ENCODE data around the gene ERO1B. TPM values are rescaled to one million over a fixed set of nuclear protein-coding genes. Genes with fewer than 3 reads are reported as not detected.
"Not testable (repeated sequence)": the region's sequence is repeated elsewhere in the genome, so short reads cannot be mapped to it uniquely, and the experiment has no call there.

Gene ERO1B
- 7.0 and 7.6 TPM in 2 replicates for total RNA-seq (2014; rRNA removed; shearing (Covaris generic))
- 11.0 and 14.2 TPM in 2 replicates for total RNA-seq (2022)
- Bru-seq, nascent RNA, result percentile 82 among the genes with signal in this experiment
- percentile 68 among the genes with signal in this experiment for BruChase-seq, experiment 1, labeled RNA remaining after a 6-hour chase
- percentile 78 among the genes with signal in this experiment for BruChase-seq, experiment 2, labeled RNA remaining after a 2-hour chase
- long read RNA-seq, partial matches to known transcripts, result 3 of 16 reads
- long read RNA-seq, other reads (novel, unspliced or antisense), result 13 of 16 reads

- Histone ChIP-seq H3K9me2 (ENCODE audit: insufficient read depth, low read length) (no peaks in the 10 kb centered on the region), H3K9me3 (ENCODE audit: low read length) (no peaks in the 10 kb centered on the region; the same call in 1 of the 2 replicates), H3K27ac (ENCODE audit: low read depth, low read length, poor library complexity, severe bottlenecking) (peak within 1 kb of the TSS; percentile 95), H3K36me3 (ENCODE audit: insufficient read depth, low read length) (peaks cover 4% of the 10 kb centered on the region; the same call in 1 of the 2 replicates), H3K4me3 (ENCODE audit: low read depth, low read length, poor library complexity, severe bottlenecking) (peak within 1 kb of the TSS; percentile 85), H2AFZ (ENCODE audit: low read length) (peak within 1 kb of the TSS; percentile 73), H3K79me2 (ENCODE audit: insufficient read depth, low read depth, low read length) (peaks cover 10% of the 10 kb centered on the region; the same call in 1 of the 2 replicates), H3K4me2 (ENCODE audit: low read length) (peak within 1 kb of the TSS; percentile 90), H4K20me1 (ENCODE audit: insufficient read depth, low read length) (no peaks in the 10 kb centered on the region), H3K4me1 (ENCODE audit: insufficient read depth, low read length, poor library complexity, severe bottlenecking) (peaks cover 57% of the 10 kb centered on the region)
- POLR2A ChIA-PET, result interaction anchor here (0.6 to 1.3 kb wide), 4 partner anchors 9 to 130 kb away, joined by 3 to 4 read pairs (median 3); no protein-coding TSS in a partner anchor
- peak; percentile 99 for DNase-seq (ENCODE audit: low spot score)
- TF ChIP-seq CTCF (conservative IDR thresholded peaks at IDR 0.05; ENCODE audit: low read length), result no peak
- TF ChIP-seq EZH2phosphoT487 (IDR thresholded peaks at IDR 0.05; ENCODE audit: borderline replicate concordance, low read depth, low read length), result no peak
- intact Hi-C loops (cut with micrococcal nuclease; ENCODE audit: unreplicated experiment), result loop anchor here (1.0 to 10.0 kb wide), 6 partner anchors 124 to 955 kb away; partner anchors contain the start of genes ARID4B, B3GALNT2, GGPS1 and LYST
- CTCF ChIA-PET (ENCODE audit: unreplicated experiment), result no interaction called here
- no TSS peak for BruUV-seq (replicated peaks)
These were observed at the start of gene ERO1B for GRCh38 chr1:236281654-236282424. Gene ERO1B, minus strand, starts transcription at chr1:236281958. Its CDS starts 175 bp downstream, at chr1:236281783.

GRCh38 chr1:236331412-236331811 is 49.7 kb upstream of the ERO1B start:
- POLR2A ChIA-PET, result interaction anchor here (0.6 kb wide), 1 partner anchor 64 kb away, joined by 4 read pairs; no protein-coding TSS in a partner anchor
- H3K36me3 ChIP-seq (ENCODE audit: insufficient read depth, low read length); H3K9me2 ChIP-seq (ENCODE audit: insufficient read depth, low read length); CTCF ChIA-PET (ENCODE audit: unreplicated experiment); DNase-seq (ENCODE audit: low spot score); H3K4me1 ChIP-seq (ENCODE audit: insufficient read depth, low read length, poor library complexity, severe bottlenecking); H3K4me3 ChIP-seq (ENCODE audit: low read depth, low read length, poor library complexity, severe bottlenecking); H3K9me3 ChIP-seq (ENCODE audit: low read length); H4K20me1 ChIP-seq (ENCODE audit: insufficient read depth, low read length); H3K27ac ChIP-seq (ENCODE audit: low read depth, low read length, poor library complexity, severe bottlenecking); intact Hi-C loops (cut with micrococcal nuclease; ENCODE audit: unreplicated experiment); H3K79me2 ChIP-seq (ENCODE audit: insufficient read depth, low read depth, low read length); BruUV-seq (replicated peaks); H3K4me2 ChIP-seq (ENCODE audit: low read length); H2AFZ ChIP-seq (ENCODE audit: low read length): not testable (repeated sequence)

GRCh38 chr1:236326432-236326831 is 44.7 kb upstream of the ERO1B start:
- H4K20me1 ChIP-seq (ENCODE audit: insufficient read depth, low read length), result no peaks in the 10 kb centered on the region
- H2AFZ ChIP-seq (ENCODE audit: low read length), result no peak overlapping the region
- no peak overlapping the region for H3K27ac ChIP-seq (ENCODE audit: low read depth, low read length, poor library complexity, severe bottlenecking)
- H3K4me1 ChIP-seq (ENCODE audit: insufficient read depth, low read length, poor library complexity, severe bottlenecking), result no peaks in the 10 kb centered on the region
- H3K4me3 ChIP-seq (ENCODE audit: low read depth, low read length, poor library complexity, severe bottlenecking), result no peak overlapping the region
- CTCF ChIA-PET (ENCODE audit: unreplicated experiment), result no interaction called here
- H3K9me3 ChIP-seq (ENCODE audit: low read length), result peaks cover 10% of the 10 kb centered on the region; the same call in 1 of the 2 replicates
- POLR2A ChIA-PET, result interaction anchor here (0.6 kb wide), 1 partner anchor 31 kb away, joined by 6 read pairs; no protein-coding TSS in a partner anchor
- intact Hi-C loops (cut with micrococcal nuclease; ENCODE audit: unreplicated experiment), result no loop called here
- no TSS peak for BruUV-seq (replicated peaks)
- no peaks in the 10 kb centered on the region for H3K36me3 ChIP-seq (ENCODE audit: insufficient read depth, low read length)
- H3K79me2 ChIP-seq (ENCODE audit: insufficient read depth, low read depth, low read length), result no peaks in the 10 kb centered on the region
- no peak overlapping the region for H3K4me2 ChIP-seq (ENCODE audit: low read length)
- TF ChIP-seq EZH2phosphoT487 (IDR thresholded peaks at IDR 0.05; ENCODE audit: borderline replicate concordance, low read depth, low read length) (no peak), CTCF (conservative IDR thresholded peaks at IDR 0.05; ENCODE audit: low read length) (no peak)
- no peak for DNase-seq (ENCODE audit: low spot score)
- no peaks in the 10 kb centered on the region for H3K9me2 ChIP-seq (ENCODE audit: insufficient read depth, low read length)

Data from OCI-LY7 (cell line).